ENCODE results near the gene C1QTNF2. TPM values are rescaled to one million over a fixed set of nuclear protein-coding genes. Genes with fewer than 3 reads are reported as not detected.

C1QTNF2 gene
- total and polyA plus RNA-seq, 2 of the 13 experiments (the other 11 are each of a cell fraction or from before 2014, with no cell fraction given) = not detected

- TF ChIP-seq ZNF749 (CRISPR knock-in tag; IDR thresholded peaks at IDR 0.05; ENCODE audit: borderline replicate concordance) (no peak), ZNF629 (CRISPR knock-in tag; conservative IDR thresholded peaks at IDR 0.05) (no peak), FOXO1 (CRISPR knock-in tag; IDR thresholded peaks at IDR 0.05) (peak; percentile 40; the same call in 1 of the 2 replicates), ARID3A (IDR thresholded peaks at IDR 0.05; ENCODE audit: low read depth, low read length) (peak; percentile 58; the same call in 1 of the 2 replicates), TEAD3 (CRISPR knock-in tag; optimal IDR thresholded peaks at IDR 0.05; ENCODE audit: borderline replicate concordance) (peak; percentile 68), NPAS2 (CRISPR knock-in tag; IDR thresholded peaks at IDR 0.05; ENCODE audit: borderline replicate concordance) (no peak), NFATC3 (CRISPR knock-in tag; IDR thresholded peaks at IDR 0.05) (no peak), ETV5 (CRISPR knock-in tag; IDR thresholded peaks at IDR 0.05; ENCODE audit: borderline replicate concordance) (peak; percentile 79; the same call in 1 of the 2 replicates), SPEN (CRISPR knock-in tag; IDR thresholded peaks at IDR 0.05; ENCODE audit: low read depth) (no peak), JUND (CRISPR knock-in tag; IDR thresholded peaks at IDR 0.05) (peak; percentile 81), HHEX (CRISPR knock-in tag; IDR thresholded peaks at IDR 0.05) (no peak), HINFP (CRISPR knock-in tag; IDR thresholded peaks at IDR 0.05; ENCODE audit: low read depth) (no peak), WIZ (CRISPR knock-in tag; IDR thresholded peaks at IDR 0.05) (no peak), MLX (CRISPR knock-in tag; IDR thresholded peaks at IDR 0.05) (no peak), NFE2L2 (IDR thresholded peaks at IDR 0.05; ENCODE audit: low read length) (peak; percentile 100), ZNF274 (CRISPR knock-in tag; IDR thresholded peaks at IDR 0.05) (no peak), KLF6 (CRISPR knock-in tag; IDR thresholded peaks at IDR 0.05) (no peak), CBX2 (IDR thresholded peaks at IDR 0.05; ENCODE audit: low read depth, low read length) (no peak), CBX2 (CRISPR knock-in tag; IDR thresholded peaks at IDR 0.05; ENCODE audit: low read depth) (no peak)
- TF ChIP-seq, protein P1, sequence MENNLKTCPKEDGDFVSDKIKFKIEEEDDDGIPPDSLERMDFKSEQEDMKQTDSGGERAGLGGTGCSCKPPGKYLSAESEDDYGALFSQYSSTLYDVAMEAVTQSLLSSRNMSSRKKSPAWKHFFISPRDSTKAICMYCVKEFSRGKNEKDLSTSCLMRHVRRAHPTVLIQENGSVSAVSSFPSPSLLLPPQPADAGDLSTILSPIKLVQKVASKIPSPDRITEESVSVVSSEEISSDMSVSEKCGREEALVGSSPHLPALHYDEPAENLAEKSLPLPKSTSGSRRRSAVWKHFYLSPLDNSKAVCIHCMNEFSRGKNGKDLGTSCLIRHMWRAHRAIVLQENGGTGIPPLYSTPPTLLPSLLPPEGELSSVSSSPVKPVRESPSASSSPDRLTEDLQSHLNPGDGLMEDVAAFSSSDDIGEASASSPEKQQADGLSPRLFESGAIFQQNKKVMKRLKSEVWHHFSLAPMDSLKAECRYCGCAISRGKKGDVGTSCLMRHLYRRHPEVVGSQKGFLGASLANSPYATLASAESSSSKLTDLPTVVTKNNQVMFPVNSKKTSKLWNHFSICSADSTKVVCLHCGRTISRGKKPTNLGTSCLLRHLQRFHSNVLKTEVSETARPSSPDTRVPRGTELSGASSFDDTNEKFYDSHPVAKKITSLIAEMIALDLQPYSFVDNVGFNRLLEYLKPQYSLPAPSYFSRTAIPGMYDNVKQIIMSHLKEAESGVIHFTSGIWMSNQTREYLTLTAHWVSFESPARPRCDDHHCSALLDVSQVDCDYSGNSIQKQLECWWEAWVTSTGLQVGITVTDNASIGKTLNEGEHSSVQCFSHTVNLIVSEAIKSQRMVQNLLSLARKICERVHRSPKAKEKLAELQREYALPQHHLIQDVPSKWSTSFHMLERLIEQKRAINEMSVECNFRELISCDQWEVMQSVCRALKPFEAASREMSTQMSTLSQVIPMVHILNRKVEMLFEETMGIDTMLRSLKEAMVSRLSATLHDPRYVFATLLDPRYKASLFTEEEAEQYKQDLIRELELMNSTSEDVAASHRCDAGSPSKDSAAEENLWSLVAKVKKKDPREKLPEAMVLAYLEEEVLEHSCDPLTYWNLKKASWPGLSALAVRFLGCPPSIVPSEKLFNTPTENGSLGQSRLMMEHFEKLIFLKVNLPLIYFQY (CRISPR knock-in tag; IDR thresholded peaks at IDR 0.05; ENCODE audit: borderline replicate concordance) = no peak
- TF ChIP-seq, protein P2, sequence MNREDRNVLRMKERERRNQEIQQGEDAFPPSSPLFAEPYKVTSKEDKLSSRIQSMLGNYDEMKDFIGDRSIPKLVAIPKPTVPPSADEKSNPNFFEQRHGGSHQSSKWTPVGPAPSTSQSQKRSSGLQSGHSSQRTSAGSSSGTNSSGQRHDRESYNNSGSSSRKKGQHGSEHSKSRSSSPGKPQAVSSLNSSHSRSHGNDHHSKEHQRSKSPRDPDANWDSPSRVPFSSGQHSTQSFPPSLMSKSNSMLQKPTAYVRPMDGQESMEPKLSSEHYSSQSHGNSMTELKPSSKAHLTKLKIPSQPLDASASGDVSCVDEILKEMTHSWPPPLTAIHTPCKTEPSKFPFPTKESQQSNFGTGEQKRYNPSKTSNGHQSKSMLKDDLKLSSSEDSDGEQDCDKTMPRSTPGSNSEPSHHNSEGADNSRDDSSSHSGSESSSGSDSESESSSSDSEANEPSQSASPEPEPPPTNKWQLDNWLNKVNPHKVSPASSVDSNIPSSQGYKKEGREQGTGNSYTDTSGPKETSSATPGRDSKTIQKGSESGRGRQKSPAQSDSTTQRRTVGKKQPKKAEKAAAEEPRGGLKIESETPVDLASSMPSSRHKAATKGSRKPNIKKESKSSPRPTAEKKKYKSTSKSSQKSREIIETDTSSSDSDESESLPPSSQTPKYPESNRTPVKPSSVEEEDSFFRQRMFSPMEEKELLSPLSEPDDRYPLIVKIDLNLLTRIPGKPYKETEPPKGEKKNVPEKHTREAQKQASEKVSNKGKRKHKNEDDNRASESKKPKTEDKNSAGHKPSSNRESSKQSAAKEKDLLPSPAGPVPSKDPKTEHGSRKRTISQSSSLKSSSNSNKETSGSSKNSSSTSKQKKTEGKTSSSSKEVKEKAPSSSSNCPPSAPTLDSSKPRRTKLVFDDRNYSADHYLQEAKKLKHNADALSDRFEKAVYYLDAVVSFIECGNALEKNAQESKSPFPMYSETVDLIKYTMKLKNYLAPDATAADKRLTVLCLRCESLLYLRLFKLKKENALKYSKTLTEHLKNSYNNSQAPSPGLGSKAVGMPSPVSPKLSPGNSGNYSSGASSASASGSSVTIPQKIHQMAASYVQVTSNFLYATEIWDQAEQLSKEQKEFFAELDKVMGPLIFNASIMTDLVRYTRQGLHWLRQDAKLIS (CRISPR knock-in tag; IDR thresholded peaks at IDR 0.05) = no peak
Observed at GRCh38 chr5:160315968-160316367, 54.5 kb downstream of the C1QTNF2 start (continued).
